Erythroblast (primary cell): ENCODE data around the gene SCIN.

ENCODE experiments used
- GATA1 ChIP-seq: IDR thresholded peaks from 2 replicates; pipeline ENCODE4 v1.6.1; 2011; ENCODE audit warnings: low read depth, mild to moderate bottlenecking, control low read depth, low read length, moderate library complexity
- POLR2A ChIP-seq: IDR thresholded peaks from 2 replicates; pipeline ENCODE4 v1.6.1; 2011; ENCODE audit warnings: mild to moderate bottlenecking, low read length

DNA sequence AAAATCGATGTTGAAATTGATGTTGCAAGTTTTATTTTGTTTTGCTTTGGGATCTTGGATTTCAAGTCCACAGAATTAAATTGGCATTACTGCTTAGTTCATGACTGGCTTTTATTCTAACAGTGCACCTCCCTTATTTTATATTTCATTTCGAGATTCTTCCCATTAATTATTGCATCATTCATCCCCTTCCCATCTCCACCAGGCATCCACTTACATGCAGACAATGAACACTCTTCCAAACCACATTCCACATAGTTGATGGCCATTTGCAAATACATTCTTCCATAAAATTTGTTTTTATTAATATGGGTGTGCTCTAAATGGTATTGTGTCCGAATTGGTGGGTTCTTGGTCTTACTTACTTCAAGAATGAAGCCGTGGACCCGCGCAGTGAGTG, 15.6 kb upstream of the SCIN start:
- TF ChIP-seq POLR2A (no peak), GATA1 (no peak)
